Activated B cell treated with CpG ODN at 0.5 μM for 24 hours (primary cell): ENCODE results near the gene SH3RF1. TPM values are rescaled to one million over a fixed set of nuclear protein-coding genes. Genes with fewer than 3 reads are reported as not detected.

Experiments used
- ATAC-seq: fragments of 200-7000 bp; cut with Tn5 transposase; one replicate; pipeline ENCODE4 v1.10.0; 2021; ENCODE audit warnings: low read depth, mild to moderate bottlenecking, moderate library complexity
- CTCF ChIA-PET: fragments of 350-600 bp; sonication (Branson Sonifier 250); formaldehyde crosslinking; loops from one replicate; lab custom pipeline; 2021; ENCODE audit warnings: antibody characterized with exemption; lab: Charles Lee
- POLR2A ChIA-PET: fragments of 350-600 bp; sonication (Branson Sonifier 250); formaldehyde crosslinking; loops from one replicate; lab custom pipeline; 2021; ENCODE audit warnings: antibody characterized with exemption; lab: Charles Lee
- DNase-seq: peaks from one replicate; pipeline ENCODE4 v3.0.0; 2022
- H3K27ac Mint-ChIP-seq: one replicate; pipeline ENCODE4 v1.8.0; 2020; ENCODE audit warnings: mixed read lengths
- H3K27me3 Mint-ChIP-seq: one replicate; pipeline ENCODE4 v1.8.0; 2021; ENCODE audit warnings: mixed read lengths
- H3K36me3 Mint-ChIP-seq: one replicate; pipeline ENCODE4 v1.8.0; 2021; ENCODE audit warnings: low read depth, mixed read lengths
- H3K4me1 Mint-ChIP-seq: one replicate; pipeline ENCODE4 v1.8.0; 2021; ENCODE audit warnings: mixed read lengths
- H3K4me3 Mint-ChIP-seq: one replicate; pipeline ENCODE4 v1.8.0; 2020; ENCODE audit warnings: mild to moderate bottlenecking, mixed read lengths
- H3K9me3 Mint-ChIP-seq: one replicate; pipeline ENCODE4 v1.8.0; 2020; ENCODE audit warnings: mixed read lengths
- intact Hi-C: fragments of 100-400 bp; cut with micrococcal nuclease; formaldehyde crosslinking; loops from one replicate; pipeline ENCODE4 v1.15.1; 2024
- total RNA-seq: library from RNA; stranded (reverse); gene quantifications from 2 replicates; pipeline ENCODE4 v1.2.3, GENCODE V29; 2022
- TF ChIP-seq, protein P1 (sequence below): fragments of 200-600 bp; IDR thresholded peaks from one replicate; pipeline ENCODE4 v1.8.0; 2022; ENCODE audit warnings: antibody characterized with exemption, mild to moderate bottlenecking

SH3RF1 gene
- total RNA-seq, 1 donor from 2014 or later: 7.1 TPM

DNA sequence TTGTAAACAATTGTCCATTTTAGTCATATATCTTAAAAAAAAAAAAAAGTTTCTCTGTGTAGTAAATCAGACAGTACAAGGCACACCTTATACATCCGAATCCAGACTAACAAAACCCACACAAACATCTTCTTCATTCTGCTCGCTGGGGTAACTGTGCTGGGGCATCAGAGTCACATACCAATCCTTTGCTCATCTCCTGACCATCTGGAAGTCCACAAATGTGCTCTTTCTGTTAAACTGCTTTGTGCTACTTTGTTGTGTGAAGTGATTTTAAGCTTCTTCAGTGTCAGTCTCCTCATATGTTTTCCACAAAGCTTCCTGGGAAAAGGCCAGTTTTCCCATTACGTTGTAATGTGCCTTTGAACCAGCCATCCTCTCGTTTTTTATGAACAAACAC is 174.5 kb downstream of the SH3RF1 start:
- Mint-ChIP-seq H3K9me3 (no peaks in the 10 kb centered on the region), H3K36me3 (peaks cover 8% of the 10 kb centered on the region), H3K4me1 (peaks cover 35% of the 10 kb centered on the region), H3K4me3 (no peak overlapping the region), H3K27ac (no peak overlapping the region), H3K27me3 (no peaks in the 10 kb centered on the region)
- intact Hi-C loops: loop anchor here (5.0 kb wide), 1 partner anchor 176 kb away; the partner anchor contains the start of gene SH3RF1
- POLR2A ChIA-PET: no interaction called here
- CTCF ChIA-PET: no interaction called here
- DNase-seq (no peak), ATAC-seq (no peak)
- TF ChIP-seq, protein P1, sequence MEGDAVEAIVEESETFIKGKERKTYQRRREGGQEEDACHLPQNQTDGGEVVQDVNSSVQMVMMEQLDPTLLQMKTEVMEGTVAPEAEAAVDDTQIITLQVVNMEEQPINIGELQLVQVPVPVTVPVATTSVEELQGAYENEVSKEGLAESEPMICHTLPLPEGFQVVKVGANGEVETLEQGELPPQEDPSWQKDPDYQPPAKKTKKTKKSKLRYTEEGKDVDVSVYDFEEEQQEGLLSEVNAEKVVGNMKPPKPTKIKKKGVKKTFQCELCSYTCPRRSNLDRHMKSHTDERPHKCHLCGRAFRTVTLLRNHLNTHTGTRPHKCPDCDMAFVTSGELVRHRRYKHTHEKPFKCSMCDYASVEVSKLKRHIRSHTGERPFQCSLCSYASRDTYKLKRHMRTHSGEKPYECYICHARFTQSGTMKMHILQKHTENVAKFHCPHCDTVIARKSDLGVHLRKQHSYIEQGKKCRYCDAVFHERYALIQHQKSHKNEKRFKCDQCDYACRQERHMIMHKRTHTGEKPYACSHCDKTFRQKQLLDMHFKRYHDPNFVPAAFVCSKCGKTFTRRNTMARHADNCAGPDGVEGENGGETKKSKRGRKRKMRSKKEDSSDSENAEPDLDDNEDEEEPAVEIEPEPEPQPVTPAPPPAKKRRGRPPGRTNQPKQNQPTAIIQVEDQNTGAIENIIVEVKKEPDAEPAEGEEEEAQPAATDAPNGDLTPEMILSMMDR: no peak

DNA sequence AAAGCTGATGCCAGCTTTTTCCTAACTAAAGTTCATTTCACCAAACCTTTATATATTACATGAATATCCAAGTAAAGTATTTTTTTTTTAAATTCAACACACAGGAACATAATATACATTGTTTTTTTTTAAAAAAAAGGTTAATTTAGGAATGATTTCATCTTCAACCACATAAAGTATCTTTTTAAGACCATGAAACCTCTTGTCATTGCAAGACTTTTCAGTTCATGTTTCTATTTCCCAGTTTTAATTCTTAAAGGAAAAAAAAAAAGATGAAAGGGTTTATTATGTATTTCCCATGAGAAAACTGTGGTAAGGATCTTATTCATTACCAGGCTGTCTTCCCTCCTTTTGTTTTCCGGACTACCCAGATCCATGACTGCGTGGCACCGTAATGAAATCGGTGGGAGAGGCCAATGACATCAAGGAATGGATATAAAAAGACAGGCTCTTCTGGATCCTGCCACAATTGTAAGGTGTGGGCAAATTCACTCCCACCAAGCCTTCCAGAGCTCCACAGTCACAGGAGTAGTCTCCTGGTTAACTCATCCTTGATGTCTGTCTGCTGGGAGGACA is 176.0 kb downstream of the SH3RF1 start:
- ATAC-seq (no peak), DNase-seq (no peak)
- Mint-ChIP-seq H3K4me1 (peaks cover 25% of the 10 kb centered on the region), H3K4me3 (no peak overlapping the region), H3K27ac (no peak overlapping the region), H3K9me3 (peaks cover 4% of the 10 kb centered on the region), H3K27me3 (no peaks in the 10 kb centered on the region), H3K36me3 (peaks cover 8% of the 10 kb centered on the region)
- CTCF ChIA-PET: no interaction called here
- POLR2A ChIA-PET: no interaction called here
- TF ChIP-seq, protein P1: no peak
- intact Hi-C loops: loop anchor here (5.0 kb wide), 1 partner anchor 178 kb away; the partner anchor contains the start of gene SH3RF1

DNA sequence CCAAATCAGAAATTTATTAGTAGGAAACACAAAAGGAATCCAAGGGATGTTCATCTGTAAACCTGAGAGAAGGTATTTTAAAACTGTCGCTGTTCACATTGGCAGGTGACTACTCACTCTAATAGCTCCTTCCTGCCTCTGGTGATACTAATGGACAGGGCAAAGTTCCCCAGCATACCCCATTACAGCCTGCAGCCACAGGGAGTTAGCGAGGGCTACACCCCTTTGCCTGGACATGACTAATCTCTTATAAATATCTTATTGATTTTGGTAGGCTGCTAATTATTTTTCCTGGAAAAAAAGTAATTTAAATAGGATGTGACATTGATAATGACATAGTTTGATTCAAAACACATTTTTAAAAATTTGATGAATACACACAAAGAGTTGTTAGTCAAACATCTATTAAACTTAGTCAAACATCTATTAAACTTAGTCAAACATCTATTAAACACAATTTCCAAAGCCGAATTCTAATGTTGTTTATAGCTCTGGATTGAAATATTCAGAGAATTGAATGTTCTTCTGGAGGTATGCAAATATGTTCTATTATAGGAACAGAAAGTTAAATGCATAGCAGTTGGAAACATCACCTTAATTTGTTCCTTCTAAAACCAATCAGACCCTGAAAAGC is 177.8 kb downstream of the SH3RF1 start:
- intact Hi-C loops: no loop called here
- TF ChIP-seq, protein P1: no peak
- CTCF ChIA-PET: no interaction called here
- POLR2A ChIA-PET: interaction anchor here (0.6 kb wide), 1 partner anchor 12 kb away, joined by 6 read pairs; no protein-coding TSS in a partner anchor
- no peaks in the 10 kb centered on the region for H3K27me3 Mint-ChIP-seq
- H3K27ac Mint-ChIP-seq: no peak overlapping the region
- DNase-seq: no peak
- no peak for ATAC-seq
- H3K36me3 Mint-ChIP-seq: peaks cover 8% of the 10 kb centered on the region
- peaks cover 8% of the 10 kb centered on the region for H3K4me1 Mint-ChIP-seq
- peaks cover 6% of the 10 kb centered on the region for H3K9me3 Mint-ChIP-seq
- no peak overlapping the region for H3K4me3 Mint-ChIP-seq

DNA sequence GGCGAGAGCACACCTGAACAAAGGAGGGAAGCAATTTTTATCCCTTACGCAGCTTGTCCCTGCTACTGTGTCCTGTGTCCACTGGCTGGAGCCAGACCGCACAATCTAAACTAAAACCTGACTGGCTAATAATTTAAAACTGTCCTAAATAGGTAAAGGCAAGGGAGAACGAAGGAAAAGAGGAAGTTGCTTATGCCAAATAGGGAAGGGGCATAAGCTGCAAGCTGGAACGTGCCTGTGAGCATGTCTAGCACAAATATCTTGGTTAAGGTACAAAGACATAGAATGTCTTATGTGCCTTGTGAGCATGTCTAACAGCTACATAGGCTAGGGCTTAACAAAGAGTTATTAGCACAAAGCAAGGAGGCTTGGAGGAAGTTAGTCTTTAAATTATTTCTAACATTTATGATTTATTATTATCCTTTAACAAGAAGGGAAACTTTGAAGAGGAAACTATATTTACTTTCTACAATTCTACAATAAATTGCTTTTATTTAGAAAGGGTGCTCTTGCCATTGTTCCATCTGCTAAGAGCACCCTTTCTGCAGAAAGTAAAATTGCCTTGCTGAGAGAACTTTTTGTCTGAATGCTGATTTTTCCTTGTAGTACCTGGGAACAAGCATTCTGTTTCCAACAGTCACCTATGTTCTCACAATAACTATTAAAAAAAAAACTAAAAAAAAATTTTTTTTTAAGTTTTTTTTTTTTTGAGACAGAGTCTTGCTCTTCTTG is 180.1 kb downstream of the SH3RF1 start:
- Mint-ChIP-seq H3K4me3 (no peak overlapping the region), H3K36me3 (peaks cover 8% of the 10 kb centered on the region), H3K27ac (no peak overlapping the region), H3K9me3 (peaks cover 6% of the 10 kb centered on the region), H3K4me1 (peaks cover 2% of the 10 kb centered on the region), H3K27me3 (no peaks in the 10 kb centered on the region)
- no peak for ATAC-seq
- DNase-seq: no peak
- ChIA-PET POLR2A (no interaction called here), CTCF (no interaction called here)
- TF ChIP-seq, protein P1: no peak
- intact Hi-C loops: no loop called here

DNA sequence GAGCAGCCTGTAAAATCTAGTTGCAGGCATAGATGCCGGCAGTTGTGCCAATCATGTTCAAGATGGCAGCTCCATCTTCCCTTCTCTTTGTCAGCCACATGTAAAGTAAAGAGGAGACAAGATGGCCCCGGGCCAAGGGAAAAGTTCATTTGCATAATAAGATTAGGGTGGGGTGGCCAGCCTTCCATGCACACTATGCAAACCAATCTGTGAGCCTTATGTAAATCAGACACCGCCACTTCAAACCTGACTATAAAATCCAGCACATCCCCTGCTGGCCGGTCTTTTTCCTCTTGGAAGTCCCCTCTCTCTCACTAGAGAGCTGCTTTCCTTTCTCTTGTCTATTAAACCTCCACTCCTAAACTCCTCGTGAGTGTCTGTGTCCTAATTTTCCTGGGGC is 181.8 kb downstream of the SH3RF1 start:
- ATAC-seq (no peak), DNase-seq (no peak)
- intact Hi-C loops: loop anchor here (10.0 kb wide), 1 partner anchor 396 kb away; no protein-coding TSS in a partner anchor
- CTCF ChIA-PET: no interaction called here
- H3K4me3 Mint-ChIP-seq: no peak overlapping the region
- H3K36me3 Mint-ChIP-seq: peaks cover 4% of the 10 kb centered on the region
- H3K9me3 Mint-ChIP-seq: peaks cover 6% of the 10 kb centered on the region
- no peaks in the 10 kb centered on the region for H3K27me3 Mint-ChIP-seq
- H3K4me1 Mint-ChIP-seq: peaks cover 2% of the 10 kb centered on the region
- TF ChIP-seq, protein P1: no peak
- H3K27ac Mint-ChIP-seq: no peak overlapping the region
- POLR2A ChIA-PET: no interaction called here
